GM19238 (cell line): ENCODE results near the gene METTL24.

ENCODE experiments used
- DNase-seq: peaks from one replicate; pipeline ENCODE4 v3.0.0; 2011; ENCODE audit warnings: low spot score; ENCODE audit not compliant: insufficient read length

METTL24 gene

DNA sequence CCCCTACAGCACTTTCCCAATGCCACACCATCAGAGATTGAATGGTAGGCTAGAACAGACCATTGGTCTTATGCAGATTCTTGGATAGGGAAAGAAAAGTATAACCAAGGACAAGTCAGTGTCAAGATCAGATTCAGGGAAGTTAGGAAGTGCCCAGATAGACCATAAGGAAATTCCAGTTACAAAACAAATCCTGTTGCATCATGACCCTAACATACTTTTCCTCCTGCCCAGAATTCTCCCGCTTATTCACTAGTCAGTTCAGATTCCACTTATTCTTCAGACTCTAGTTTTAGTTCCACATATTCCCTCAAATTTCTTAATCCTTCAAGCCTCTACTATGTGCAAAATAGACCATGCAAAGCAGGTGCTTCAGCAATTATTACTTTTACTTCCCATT is 20.7 kb downstream of the METTL24 start:
- no peak for DNase-seq

- DNase-seq = no peak
Measured at GRCh38 chr6:110334423-110335180, 23.5 kb downstream of the METTL24 start.

GRCh38 chr6:110332281-110332680 is 25.9 kb downstream of the METTL24 start:
- no peak for DNase-seq

- DNase-seq = no peak
Measured at GRCh38 chr6:110331816-110332215, 26.3 kb downstream of the METTL24 start.

DNA sequence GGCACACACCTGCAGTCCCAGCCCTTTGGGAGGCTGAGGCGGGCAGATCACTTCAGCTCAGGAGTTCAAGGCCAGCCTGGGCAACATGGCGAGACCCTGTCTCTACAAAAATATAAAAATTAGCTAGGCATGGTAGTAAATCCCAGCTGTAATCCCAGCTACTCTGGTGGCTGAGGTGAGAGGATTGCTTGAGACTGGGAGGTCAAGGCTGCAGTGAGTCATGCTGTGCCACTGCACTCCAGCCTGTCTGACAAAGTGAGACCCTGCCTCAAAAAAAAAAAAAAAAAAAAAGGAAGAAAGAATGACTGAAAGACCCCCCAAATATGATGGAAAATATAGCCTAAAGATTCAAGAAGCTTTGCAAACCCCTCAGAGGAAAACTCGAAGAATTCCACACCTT is 26.8 kb downstream of the METTL24 start:
- no peak for DNase-seq

- no peak for DNase-seq
Measured at GRCh38 chr6:110329714-110330436, 28.3 kb downstream of the METTL24 start.

DNA sequence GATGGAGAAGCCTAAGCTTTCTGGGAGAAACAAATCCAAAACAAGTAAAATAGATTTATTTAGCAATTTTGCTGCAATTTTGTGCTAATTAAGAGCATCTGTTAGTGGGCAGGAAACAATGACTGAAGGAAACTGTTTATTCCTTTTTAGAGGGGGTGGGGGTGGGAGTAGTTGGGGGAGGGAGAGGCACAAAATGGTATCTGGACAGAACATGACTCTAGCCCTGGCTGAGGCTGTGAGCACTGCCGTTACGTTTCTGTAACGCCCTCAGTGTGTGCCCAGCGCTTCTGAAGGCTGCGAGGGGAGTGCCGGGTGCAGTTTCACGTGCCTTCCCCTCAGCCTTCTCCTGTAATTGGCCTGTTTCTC is 28.8 kb downstream of the METTL24 start:
- no peak for DNase-seq

DNA sequence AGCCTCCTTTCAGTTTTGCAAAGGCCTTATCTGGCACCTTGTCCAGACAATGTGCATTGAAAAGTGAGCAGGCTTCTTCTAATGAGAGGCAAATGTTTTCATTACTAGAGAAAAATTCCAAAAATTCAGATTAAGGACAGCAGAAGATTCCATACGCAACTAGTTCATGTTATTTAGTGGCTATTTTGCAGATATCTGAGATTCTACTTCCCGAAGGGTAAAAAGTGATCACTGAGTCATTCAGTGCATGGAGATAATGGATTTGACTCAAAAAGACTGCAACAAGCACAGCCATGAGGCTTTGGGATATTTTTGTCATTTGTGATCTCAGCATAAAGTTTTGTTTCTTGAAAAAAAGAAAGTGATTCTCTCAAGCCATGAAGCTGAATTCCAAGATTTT is 29.9 kb downstream of the METTL24 start:
- no peak for DNase-seq

GRCh38 chr6:110327391-110327790 is 30.8 kb downstream of the METTL24 start:
- DNase-seq = no peak

- DNase-seq = no peak
Measured at GRCh38 chr6:110326609-110327008, 31.5 kb downstream of the METTL24 start.

GRCh38 chr6:110326057-110326456 is 32.1 kb downstream of the METTL24 start:
- no peak for DNase-seq

GRCh38 chr6:110325197-110325596 is 33.0 kb downstream of the METTL24 start:
- DNase-seq = no peak

DNA sequence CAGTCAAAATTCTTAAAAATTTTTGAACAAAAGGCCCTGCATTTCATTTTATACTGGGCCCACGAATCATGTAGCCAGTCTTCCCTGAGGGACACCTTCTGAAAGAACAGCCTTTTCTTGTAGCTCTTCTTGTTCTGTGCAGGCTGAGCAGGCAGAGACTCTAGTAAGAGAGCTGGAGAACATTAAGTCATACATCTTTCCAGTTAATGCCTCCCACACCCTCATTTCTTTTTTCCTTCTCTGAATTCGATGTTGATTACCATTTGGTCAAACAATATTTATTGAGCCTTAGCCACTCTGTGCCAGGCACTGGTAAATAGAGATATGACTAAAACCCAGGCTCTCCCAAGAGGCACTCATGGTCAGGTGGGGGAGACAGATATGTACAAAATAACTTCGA is 33.6 kb downstream of the METTL24 start:
- no peak for DNase-seq

- DNase-seq = no peak
Measured at GRCh38 chr6:110323258-110323657, 34.9 kb downstream of the METTL24 start.

DNA sequence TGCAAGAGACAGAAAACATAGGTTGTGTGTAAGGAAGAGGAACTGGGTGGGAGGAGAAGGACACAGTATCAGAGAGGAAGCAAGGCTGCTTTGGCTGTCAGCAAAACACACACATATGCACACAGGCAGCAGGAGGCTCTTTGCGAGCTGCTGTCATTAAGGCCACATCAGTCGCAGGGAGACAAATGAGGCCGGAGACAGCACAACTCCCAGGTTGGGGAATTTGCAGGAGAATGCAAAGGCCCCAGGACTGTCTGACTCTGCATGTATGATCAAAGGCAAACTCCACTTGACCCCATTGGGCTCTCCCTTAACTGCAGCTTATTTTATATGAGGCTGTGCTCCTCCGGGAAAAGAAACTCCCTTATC is 35.3 kb downstream of the METTL24 start:
- no peak for DNase-seq

- no peak for DNase-seq
Measured at GRCh38 chr6:110322151-110322873, 35.8 kb downstream of the METTL24 start.

GRCh38 chr6:110320307-110320706 is 37.8 kb downstream of the METTL24 start:
- no peak for DNase-seq

DNA sequence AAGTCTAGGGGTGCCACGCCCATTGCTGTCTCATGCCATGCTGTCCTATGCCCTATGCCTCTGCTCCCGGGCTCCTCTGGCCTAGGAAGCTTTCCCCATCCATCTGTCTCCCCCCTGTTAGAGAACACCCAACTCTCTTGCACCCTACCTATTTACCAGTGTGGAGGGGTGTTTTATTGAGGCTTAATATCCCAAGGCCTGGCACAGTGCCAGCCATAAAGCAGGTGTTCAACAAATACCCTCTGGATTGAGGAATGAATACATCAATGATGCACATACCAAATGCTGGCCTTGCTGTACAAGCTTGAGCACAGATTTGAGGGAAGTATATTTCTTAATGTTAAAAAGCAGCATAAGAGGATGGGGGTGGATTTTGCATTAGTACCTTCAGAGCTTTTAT is 38.3 kb downstream of the METTL24 start:
- no peak for DNase-seq

GRCh38 chr6:110319381-110319780 is 38.8 kb downstream of the METTL24 start:
- no peak for DNase-seq

GRCh38 chr6:110318971-110319370 is 39.2 kb downstream of the METTL24 start:
- DNase-seq = no peak

DNA sequence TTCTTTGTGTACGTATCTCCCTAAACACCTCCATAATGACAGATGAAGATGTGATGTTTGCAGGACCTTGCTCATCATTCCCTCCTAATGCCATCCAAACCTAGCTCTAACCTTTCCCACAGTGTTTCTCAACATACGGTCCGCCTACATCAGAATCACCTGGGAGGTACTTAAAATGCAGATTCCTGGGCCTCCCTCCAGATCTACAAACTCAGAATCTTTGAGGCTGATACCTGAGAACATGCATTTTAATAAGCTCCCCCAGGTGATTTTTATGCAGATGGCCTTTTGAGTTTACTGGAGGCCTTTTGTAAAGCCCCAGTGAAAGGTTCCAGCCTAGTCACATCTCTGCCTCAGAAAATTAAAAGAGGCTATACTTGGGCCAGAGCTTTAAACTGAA is 40.5 kb downstream of the METTL24 start:
- DNase-seq = no peak

DNA sequence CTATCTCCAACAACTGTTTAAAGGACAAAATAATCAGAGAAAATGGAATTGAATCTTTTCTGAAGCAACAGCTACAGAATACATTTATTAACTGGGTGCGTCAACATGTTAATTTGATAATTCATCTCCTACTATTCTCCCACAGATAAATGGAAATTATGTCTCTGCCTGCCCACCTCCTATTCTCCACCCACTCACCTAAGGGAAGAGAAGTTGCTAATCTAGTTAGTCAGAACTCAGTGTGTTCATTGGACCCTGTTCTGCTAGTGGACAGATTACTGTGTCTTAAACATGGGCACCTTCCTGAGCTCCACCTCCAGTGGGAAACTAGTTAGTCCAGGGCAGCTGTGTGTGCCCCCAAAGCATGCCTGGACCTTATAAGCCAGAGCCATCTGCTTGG is 41.0 kb downstream of the METTL24 start:
- DNase-seq = no peak
